HG02763 (cell line): ENCODE results near the gene SYVN1.
"Not testable (repeated sequence)": the region's sequence is repeated elsewhere in the genome, so short reads cannot be mapped to it uniquely, and the experiment has no call there.

Source experiments
- ATAC-seq: cut with Tn5 transposase; IDR thresholded peaks from one replicate; pipeline ENCODE4 v1.9.1; 2021; ENCODE audit warnings: mild to moderate bottlenecking, moderate library complexity; ENCODE audit not compliant: unreplicated experiment

The SYVN1 gene

DNA sequence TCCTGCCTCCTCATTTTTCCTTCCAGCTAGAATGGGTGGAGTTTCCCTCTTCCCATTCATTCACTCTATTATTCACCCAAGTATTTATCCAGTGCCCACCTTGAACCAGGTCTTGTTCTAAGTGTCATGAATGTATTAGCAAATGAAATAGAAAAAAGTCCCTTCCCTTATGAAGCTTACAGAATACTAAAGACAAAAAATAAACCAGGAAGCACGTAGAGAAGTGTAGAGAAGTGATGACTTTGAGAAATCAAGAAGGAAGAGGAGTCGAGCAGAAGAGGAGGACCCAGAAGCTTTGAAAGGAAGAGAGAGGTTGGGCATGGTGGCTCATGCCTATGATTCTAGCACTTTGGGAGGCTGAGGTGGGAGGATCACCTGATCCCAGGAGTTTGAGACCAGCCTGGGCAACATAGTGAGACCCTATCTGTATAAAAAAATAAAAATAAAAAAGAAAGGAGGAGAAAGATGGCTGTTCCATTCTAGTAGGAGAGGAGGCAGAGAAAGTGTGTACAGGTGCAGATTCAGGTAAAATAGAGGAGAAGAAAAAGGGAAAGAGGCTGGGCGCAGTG is 17.1 kb upstream of the SYVN1 start:
- ATAC-seq, result no peak

DNA sequence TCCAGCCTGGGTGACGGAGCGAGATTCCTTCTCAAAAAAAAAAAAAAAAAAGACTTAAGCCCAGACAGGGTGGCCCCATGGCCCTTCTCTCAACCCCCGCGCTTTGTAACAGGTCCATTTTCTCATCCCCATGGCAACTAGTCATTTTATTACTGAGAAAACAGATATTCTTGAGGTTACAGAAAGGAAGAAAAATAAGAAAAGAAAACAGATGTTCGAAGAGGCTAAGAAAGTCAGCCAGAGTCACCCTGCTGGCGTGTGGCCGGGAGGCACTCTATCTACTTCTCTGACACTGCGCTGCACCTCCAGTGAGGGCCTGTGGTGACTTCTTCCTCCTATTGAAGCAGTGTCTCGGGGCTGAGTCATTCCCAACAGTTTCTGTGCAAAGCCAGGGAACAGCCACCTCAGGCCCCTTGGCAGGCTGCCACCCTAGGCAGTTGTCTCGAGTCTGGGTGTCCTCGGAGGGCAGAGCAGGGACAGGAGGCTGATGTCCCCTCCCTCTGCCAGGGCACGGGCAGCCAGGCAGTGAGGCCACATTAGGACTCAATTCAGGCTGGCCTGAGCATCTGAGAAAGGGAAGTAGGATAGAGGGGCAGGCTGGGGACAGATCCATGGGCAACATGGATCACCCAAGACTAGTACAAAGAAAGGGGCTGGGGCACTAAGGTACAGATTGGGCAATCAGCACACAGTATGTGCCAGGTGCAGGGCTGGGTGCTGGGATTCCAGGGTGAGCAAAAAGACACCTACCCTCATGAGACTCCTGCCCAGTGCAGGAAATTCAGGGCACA is 16.4 kb upstream of the SYVN1 start:
- ATAC-seq, result no peak

DNA sequence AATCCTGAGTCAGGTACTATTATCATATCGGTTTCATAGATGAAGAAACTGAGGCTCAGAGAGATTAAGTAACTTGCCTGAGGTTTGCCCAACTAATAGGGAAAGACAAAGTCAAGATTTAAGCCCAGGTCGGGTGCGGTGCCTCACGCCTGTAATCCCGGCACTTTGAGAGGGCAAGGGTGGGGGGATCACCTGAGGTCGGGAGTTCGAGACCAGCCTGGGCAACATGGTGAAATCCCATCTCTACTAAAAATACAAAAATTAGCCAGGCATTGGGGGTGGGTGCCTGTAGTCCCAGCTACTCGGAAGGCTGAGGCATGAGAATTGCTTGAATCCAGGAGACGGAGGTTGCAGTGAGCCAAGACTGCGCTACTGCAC is 15.8 kb upstream of the SYVN1 start:
- not testable (repeated sequence) for ATAC-seq

DNA sequence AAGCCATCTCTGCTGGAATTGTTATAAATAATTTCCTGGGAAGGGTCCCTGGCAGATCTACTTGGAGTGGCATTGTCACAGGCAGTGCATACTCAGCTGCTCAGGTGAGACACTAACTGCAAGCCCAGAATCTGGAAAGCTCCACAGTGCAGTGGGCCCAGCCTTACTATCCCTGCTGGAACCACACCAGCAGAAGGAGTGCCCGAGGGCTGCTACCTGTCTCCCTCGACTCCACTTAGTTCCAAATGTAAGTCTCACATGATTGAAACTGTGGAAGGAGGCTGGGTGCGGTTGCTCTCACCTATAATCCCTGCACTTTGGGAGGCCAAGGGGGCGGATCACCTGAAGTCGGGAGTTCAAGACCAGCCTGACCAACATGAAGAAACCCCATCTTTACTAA is 14.3 kb upstream of the SYVN1 start:
- no peak for ATAC-seq

DNA sequence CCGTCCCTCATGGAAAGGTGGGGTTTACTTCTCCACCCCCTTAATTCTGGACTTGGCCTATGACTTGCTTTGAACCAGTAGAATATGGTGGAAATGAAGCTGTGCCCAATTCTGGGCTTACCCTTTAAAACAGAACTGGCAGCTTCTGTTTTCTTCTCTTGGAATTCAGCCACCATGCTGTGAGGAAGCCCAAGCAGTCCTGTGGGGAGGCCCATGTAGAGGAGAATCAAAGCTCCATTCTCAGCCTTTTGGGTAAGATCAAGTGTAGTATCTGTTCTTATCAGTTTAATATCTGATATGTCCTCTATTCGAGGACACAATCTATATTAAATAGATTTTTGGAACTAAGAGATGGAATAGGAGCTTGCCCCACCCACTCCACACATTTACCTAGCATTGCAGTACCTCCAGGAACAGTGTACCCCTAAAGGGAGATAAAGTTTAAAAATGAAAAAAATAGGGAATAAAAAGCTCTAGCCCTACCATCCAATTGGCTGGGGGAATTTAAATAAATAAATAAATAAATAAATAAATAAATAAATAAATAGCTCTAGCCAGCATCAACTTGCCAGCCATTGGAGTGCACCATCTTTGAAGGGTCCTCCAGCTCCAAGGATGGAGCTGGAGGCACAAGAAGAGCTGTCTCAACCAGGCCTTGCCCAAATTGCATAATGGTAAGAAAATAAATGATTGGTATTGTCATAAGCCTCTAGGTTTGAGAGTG is 13.2 kb upstream of the SYVN1 start:
- ATAC-seq, result no peak

DNA sequence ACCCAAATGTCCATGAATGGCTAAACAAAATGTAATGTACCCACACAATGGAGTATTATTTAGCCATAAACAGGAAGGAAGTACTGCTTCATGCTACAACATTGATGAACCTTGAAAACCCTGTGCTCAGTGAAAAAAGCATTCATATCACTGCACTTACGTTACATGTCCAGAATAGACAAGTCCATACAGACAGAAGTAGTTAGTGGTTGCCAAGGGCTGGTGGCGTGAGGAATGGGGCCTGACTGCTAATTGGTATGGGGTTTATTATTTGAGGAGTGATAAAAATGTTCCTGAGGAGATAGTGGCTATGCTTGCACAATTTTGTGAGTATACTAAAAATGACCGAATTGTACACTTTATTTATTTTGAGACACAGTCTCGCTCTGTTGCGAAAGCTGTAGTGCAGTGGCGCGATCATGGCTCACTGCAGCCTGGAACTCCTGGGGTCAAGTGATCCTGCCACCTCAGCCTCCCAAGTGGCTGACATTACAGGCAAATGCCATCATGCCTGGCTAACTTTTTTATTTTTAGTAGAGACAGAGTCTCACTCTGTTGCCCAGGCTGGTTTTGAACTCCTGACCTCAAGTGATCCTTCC is 7.7 kb upstream of the SYVN1 start:
- no peak for ATAC-seq

DNA sequence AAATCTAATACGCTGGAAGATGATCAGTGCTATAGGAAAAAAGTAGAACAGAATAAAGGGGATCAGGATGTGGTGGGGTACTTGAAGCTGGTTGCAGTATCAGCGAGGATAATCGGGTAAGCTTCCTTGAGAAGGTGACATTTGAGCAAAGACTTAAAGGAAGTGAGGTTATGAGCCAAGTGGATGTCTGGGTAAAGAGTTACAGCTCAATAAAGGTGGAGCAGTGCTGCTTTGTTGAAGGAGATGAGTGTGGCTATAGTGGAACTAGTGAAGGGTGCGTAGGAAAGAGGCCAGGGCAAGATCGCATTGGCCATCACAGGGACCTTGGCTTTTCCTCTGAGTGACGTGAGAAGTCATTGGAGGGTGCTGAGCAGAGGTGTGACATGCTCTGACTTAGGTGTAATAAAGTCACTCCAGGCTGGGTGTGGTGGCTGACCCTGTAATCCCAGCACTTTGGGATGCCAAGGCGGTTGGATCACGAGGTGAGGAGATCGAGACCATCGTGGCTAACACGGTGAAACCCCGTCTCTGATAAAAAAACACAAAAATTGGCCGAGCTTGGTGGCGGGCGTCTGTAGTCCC is 2.3 kb upstream of the SYVN1 start:
- ATAC-seq, result no peak

DNA sequence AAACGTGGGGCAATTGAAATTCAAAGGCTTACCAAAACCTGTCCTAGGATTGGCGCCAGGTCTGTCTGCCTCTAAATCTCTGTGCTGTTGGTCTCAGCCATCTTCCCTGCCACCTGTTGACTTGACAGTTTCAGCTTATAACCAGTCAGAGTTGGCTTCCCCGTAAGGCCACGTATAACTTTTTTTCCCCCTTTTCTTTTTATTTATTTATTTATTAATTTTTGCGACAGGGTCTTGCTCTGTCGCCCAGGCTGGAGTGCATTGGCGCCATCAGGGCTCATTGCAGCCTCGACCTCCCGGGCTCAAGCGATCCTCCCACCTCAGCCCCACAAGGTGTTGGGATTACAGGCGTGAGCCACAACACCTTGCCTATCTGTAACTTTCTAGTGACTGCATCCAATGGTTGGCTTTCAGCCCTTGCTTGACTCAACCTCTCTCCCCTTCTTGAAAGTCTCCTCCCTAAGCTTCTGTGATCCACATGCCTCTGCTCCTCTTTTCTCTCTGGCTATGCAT is 1.4 kb upstream of the SYVN1 start:
- no peak for ATAC-seq

DNA sequence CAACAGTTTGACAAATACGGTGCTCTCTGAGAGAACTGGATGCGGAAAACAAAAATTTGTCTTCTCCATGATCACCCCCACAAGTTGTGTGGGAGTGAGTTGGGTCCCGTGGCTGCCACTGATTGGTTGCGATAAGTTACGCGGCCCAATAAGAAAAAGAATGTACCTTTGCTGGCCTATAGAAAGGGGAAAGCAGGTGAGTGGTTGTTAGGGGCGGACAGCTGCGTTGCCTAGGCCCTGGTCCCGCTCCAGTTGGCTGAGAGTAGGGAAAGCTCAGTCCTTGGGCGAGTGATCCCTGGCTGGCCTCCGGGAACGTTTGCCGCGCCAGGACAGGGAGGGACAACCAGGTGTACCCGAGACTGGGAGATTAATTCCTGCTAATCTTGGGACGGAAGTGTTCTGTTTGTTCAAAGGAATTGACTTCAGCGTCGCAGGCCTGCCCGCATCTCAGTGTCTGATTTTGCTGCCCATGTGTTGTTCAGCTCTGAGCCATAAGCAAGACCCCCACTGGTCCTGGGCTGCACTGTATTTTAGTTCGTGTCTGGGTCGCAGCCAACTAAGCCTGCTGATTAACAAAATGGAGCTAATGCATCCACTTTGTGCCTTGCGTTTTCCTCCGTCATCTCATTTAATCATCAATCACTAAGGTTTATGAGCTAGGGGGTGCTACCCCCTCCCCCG is 773 bp upstream of the SYVN1 start:
- peak; percentile 59 for ATAC-seq

DNA sequence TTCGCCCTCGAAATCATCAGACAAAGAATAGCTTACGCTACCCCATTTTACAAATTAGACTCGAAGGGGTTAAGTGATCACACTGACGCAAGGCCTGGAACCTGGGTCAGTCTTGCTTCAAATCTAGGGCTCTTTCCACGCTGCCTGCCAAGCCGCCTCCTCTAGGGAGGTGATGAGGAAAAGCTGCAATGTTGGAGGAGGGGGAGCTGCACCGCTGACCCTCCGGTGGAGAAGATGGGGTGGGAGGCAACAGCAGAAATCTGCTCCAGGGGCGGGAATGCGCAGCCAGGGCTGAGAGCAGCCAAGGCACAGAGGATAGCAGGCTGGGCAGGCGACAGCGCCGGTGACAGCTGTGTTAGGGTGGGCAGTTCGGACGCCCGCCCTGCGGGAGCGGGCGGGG is 595 bp downstream of the SYVN1 start:
- no peak for ATAC-seq

DNA sequence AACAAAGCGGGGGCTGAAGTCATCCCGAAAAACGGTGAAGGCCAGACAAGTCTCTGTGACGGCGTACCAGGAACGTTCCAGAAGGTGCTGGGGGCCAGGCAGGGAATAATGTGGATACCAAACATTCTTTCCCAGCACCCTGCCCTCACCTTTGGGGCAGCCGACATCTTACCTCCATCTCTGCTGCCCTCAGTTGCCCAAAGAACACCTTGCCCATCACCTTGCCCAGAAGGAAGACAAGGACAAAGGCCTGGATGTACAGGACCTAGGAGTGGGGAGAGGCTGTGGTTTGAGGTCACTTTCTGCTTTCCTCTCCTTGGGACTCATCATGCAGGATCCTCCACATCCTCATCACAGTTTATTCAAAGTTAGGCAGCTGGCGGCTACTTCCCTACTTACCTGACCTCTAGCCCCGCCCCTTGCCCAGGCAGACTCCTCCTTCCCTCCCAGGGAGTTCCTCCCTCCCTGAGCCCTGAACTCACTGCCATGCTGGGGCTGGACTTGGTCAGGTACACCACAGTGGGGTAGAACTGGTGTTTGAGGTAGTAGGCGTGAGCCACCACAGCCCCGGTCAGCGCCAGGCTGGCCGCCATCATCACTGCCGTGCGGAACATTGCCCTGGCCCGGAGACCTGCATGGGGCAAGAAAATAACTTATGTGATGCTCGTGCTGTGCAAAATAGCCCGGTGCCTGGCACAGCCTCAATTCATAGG is 1.2 kb downstream of the SYVN1 start:
- no peak for ATAC-seq

DNA sequence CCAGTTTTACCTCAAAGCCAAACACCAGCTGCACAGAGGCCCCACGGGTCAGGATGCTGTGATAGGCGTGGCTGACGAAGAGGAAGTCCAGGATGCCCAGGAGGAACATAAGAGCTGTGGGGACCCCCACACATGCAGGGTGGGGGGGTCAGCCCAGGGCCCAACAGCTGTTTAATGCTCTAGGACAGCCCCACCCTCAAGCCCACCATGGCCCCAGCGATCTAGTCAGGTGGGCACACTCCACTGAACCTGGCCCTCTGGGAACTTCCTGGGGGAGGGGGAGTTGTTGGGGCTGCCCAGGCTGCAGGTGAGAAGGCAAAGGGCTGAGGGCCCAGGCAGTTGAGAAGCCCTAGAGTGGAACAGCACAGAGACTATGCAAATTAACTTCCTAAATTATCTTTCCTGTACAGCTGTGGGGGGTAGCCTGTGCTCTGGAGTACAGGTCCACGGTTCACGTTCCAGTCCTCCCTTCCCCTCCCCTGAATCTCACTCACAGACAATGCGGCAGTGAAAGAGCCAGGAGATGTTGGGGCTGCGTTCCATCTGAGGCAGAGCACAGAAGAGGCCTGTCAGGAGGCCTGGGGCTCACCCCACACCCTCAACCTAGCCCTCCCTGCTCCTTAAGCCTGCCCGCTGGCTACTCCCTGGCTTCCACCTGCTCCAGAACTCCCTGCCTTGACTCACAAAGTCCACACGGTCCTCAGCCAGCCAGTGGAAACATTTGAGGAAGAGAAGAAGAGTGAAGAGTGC is 1.9 kb downstream of the SYVN1 start:
- peak; percentile 37 for ATAC-seq

DNA sequence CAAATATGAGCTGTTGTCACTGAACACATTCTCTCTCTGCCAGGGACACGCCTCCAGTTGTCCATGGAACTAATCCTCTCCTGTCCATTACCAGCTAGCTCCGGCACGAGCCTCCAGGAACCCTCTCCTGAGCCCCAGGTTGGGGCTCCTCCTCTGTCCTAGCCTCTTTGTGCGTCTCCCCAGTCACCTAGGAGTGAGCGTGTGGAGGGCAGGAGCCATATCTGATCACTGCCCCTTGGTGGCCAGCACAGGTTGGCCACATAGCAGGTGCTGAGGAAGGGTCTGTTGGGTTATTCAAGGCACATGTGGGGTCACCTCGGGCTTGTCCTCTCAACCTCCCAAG is 2.5 kb downstream of the SYVN1 start:
- no peak for ATAC-seq

DNA sequence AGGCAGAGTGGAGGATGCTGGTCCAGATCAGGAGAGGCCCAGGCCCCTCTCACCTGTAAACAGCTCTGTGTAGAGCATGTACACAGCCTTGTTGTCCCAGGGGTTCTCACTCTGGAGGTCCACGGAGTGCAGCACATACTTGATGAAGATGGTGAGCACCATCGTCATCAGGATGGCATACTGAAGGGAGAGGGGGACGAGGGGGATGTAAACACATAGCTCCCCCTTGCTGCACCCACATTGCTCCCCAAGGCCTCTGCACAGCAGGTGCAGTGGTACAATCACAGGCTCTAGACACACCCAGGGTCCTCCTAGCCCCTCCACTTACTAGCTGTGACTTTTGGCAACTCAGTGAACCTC is 2.9 kb downstream of the SYVN1 start:
- no peak for ATAC-seq

DNA sequence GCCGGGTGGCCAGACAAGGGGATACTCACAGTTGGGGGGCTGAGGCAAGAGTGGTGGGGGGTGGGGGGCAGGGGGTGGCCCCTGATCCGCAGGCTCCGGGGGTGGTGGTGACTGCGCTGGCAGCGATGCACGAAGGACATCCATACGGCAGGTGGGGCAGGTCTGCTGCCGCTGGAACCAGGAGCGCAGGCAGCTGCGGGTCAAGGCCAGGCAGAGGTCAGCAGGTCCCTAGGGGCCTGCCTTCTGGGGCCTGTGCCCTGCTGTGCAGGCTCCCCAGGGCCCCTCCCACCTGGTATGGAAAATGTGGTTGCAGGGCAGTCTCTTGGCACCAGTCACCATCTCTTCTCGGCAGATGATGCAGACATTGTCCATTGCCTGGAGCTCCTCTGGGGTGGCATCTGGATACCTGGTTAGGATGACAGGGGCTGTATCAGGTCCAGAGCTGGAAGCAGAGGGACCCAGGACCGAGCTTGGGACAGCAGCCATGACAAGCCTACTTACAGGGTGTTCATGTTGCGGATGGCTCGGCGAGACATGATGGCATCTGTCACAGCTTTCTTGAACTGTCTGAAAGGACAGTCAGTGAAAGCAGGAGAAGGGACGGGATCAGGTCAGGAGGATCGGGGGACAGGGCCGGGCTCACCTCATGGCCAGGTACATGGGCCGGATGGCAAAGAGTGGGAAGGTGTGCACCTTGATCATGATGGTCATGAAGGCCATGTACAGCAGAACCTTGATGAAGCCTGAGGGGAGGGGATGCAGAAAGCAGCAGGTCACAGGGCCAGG is 3.5 kb downstream of the SYVN1 start:
- ATAC-seq, result no peak

DNA sequence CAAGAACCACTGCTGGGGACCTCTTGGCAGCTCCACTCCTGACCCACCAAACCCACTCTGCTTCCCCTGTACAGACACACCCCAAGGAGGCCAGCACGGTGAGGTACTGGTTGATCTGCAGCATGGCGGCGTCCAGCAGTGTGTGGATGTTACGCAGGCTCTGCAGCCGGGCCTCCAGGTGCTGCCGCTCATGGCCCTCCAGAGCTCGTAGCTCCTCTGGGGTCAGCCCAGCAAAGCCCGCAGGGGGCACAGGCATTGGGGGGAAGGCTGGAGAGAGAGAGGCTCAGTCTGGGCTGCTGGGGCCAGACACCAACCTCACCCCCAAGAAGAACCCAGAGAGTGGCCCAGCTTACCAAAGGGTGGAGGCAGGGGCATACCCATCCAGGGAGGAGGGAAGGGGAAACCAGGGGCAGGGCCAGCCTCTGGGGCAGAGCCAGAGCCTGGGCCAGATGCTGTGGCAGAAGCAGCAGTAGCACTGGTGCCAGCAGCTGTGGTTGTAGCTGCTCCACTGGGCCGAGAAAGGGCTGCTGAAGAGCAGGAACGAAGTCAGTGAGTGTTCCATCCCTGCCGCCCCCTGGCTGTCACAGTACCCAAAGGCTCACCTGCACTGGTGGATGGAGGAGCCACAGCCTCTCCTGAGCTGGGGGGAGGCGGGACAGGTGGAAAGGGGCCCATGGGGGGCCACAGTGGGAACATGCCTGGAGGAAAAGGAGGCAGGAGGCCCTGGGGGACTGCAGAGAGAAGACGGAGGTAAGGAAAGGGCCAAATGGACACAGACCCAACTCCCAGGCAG is 4.5 kb downstream of the SYVN1 start:
- ATAC-seq, result no peak

DNA sequence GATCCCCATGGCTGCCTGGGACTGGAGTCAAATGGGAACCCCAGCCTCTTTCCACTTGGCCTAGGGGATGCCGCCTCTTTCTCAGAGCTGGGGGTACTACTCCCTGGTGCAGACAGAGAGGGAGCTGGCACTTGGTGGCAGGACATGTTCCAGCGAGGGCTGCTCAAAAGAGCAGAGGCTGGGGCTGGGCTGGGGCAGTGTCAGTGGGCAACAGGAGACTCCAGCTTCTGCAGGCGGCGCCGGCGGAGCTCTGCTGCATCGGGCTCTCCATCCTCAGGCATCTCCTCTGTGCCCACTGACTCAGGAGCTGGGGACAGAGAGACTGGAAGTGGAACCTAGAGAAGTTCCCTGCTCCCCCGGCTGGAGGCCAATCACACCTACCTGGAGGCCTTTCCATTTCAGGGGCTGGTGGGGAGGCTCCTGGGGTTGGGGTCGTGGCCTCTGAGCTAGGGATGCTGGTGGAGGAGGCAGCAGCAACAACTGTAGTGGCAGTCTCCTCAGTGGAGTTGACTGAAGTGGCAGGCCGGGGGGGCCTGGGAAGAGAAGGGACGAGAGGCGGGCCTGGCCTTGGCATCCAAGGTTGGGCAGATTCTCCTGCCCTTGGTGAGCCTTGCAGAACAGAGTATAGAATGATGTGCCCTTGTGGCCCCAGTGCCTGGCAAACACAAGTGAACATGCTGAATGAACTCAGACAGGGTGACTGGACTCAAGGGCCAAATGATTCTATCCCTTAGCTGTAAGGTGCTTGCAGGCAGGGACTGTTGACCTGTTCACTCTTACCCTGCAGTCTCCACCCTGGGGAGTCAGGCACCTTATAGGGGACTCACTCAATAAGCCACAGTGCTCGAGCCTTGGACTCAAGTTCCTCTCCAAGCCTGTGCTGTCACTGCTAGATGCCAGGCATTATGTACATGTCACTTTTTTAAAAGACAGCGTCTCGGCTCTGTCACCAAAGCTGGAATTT is 5.9 kb downstream of the SYVN1 start:
- no peak for ATAC-seq
